HepG2 (cell line): ENCODE results near the gene MCM3AP.

Experiments used
- KMT2A ChIP-seq: sonication (generic); formaldehyde crosslinking; IDR thresholded peaks from 2 replicates; pipeline ENCODE4 v1.4.0; 2020; ENCODE audit warnings: missing genetic modification reagents
- ZNF12 ChIP-seq: sonication (generic); formaldehyde crosslinking; IDR thresholded peaks from 2 replicates; pipeline ENCODE4 v1.5.0; 2020; ENCODE audit warnings: missing genetic modification reagents

DNA sequence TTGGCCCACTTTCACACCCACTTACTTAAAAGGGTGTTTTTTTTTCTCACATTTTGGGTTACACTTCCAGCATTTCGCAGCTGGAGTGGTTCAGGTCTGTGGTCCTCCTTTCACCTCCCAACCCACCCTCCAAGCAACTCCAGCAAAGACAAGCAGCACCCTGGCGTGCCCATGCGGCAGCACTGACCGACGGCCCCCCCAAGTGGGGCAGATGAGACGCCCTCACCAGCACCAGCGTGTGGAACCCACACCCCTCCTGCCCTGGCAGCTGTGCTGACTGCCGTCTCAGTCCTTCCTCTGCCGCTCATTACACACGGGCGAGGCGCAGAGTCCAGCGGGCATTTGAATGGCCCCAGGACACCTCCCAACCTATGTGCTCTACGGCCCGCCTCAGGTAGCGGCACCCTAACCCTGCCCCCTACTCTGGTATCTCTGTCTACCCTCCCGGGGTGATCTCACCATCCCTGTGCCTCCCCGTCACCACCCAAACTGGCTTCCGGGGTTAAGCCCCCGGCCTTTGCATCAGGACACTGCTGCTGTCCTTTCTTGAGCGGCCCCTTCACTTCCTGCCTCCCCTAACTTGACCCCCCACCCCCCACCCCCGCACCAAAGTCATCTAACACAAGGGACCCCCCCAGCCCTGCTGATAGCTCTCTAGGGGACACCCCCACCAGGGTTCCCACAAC is 67.8 kb downstream of the MCM3AP start:
- TF ChIP-seq KMT2A (no peak), ZNF12 (CRISPR knock-in tag) (no peak)
